Effector memory CD4-positive, alpha-beta T cell (primary cell): Measurements from ENCODE around the gene FBXO34.

ENCODE experiments used
- DNase-seq, 3 donors: peaks; one replicate each; pipeline ENCODE4 v3.0.0-alpha.2; 2020
- H3K27ac ChIP-seq: 2 replicates; pipeline ENCODE4 v1.7.0; 2013; ENCODE audit warnings: mild to moderate bottlenecking, low read length, moderate library complexity; ENCODE audit not compliant: insufficient read depth, poor library complexity, severe bottlenecking
- H3K27me3 ChIP-seq: replicated peaks from 2 replicates; pipeline ENCODE4 v1.7.0; 2013; ENCODE audit warnings: mild to moderate bottlenecking, low read length; ENCODE audit not compliant: insufficient read depth, control insufficient read depth, poor library complexity, severe bottlenecking
- H3K36me3 ChIP-seq: 2 replicates; pipeline ENCODE4 v1.7.0; 2013; ENCODE audit warnings: mild to moderate bottlenecking, low read length, moderate library complexity; ENCODE audit not compliant: control insufficient read depth, insufficient read depth
- H3K4me1 ChIP-seq: 2 replicates; pipeline ENCODE4 v1.7.0; 2013; ENCODE audit warnings: low read length, mild to moderate bottlenecking; ENCODE audit not compliant: control insufficient read depth, insufficient read depth, poor library complexity, severe bottlenecking
- H3K4me3 ChIP-seq: 2 replicates; pipeline ENCODE4 v1.7.0; 2013; ENCODE audit warnings: low read length, low read depth, mild to moderate bottlenecking; ENCODE audit not compliant: insufficient read depth, poor library complexity, severe bottlenecking
- H3K9me3 ChIP-seq: 2 replicates; pipeline ENCODE4 v1.7.0; 2013; ENCODE audit warnings: mild to moderate bottlenecking, low read length, moderate library complexity; ENCODE audit not compliant: control insufficient read depth

Gene FBXO34

GRCh38 chr14:55243813-55244212 lies 27.4 kb upstream of the FBXO34 start:
- no peaks in the 10 kb centered on the region for H3K4me1 ChIP-seq
- no peak for DNase-seq
- H3K27me3 ChIP-seq: no peaks in the 10 kb centered on the region
- H3K9me3 ChIP-seq: no peaks in the 10 kb centered on the region
- no peaks in the 10 kb centered on the region for H3K36me3 ChIP-seq
- no peak overlapping the region for H3K27ac ChIP-seq
- no peak overlapping the region for H3K4me3 ChIP-seq

DNA sequence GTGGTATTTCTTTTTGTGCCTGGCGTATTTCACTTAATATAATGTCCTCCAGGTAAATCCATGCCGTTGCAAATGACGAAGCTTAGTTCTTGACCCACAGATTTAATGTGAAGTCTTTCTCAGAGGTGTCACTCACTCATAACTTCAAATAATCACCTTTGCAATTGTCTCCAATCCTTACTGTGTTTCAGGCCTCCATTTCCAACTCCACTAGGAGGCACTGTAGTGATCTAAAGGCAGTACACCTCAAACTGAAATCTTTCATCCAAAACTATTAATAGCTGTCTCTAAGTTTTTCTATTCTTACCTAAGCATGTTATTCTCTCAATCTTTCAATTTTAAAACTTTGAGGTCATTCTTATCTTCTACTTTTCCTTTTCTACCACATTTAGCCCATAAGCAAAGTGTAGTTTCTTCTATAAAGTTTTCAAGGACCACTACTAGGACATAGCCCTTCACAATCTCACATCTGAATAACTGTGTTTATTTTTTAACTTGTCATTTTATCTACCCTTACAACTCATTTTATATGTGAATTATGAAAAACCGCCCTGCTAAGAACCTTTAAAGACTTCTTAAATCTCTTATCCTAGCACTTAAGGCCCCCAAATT lies 25.5 kb upstream of the FBXO34 start:
- H3K27me3 ChIP-seq: no peaks in the 10 kb centered on the region
- peak in 1 of 3 donors; percentile 9 for DNase-seq
- H3K9me3 ChIP-seq: no peaks in the 10 kb centered on the region
- no peaks in the 10 kb centered on the region for H3K4me1 ChIP-seq
- no peaks in the 10 kb centered on the region for H3K36me3 ChIP-seq
- H3K4me3 ChIP-seq: no peak overlapping the region
- no peak overlapping the region for H3K27ac ChIP-seq

- Histone ChIP-seq H3K27ac (no peak overlapping the region), H3K36me3 (no peaks in the 10 kb centered on the region), H3K4me1 (no peaks in the 10 kb centered on the region), H3K27me3 (no peaks in the 10 kb centered on the region), H3K9me3 (no peaks in the 10 kb centered on the region), H3K4me3 (no peak overlapping the region)
- DNase-seq: no peak
Observed at GRCh38 chr14:55248411-55248810, 22.8 kb upstream of the FBXO34 start.

GRCh38 chr14:55249423-55249822 lies 21.8 kb upstream of the FBXO34 start:
- DNase-seq: no peak
- Histone ChIP-seq H3K27me3 (no peaks in the 10 kb centered on the region), H3K36me3 (no peaks in the 10 kb centered on the region)

DNA sequence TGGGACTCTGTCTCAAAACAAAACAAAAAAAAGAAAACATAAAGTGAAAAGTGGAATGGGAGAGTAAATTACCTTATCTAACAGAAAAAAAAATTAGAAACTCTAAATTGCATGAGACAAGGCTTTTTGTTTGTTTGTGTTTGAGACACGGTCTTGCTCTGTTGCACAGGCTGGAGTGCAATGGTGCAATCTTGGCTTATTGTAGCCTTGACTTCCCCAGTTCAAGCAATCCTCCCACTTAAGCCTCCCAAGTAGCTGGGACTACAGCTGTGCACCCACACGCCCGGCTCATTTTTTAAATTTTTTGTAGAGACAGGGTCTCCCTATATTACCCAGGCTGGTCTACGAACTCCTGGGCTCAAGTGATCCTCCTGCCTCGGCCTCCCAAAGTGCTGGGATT lies 17.9 kb upstream of the FBXO34 start:
- Histone ChIP-seq H3K4me3 (no peak overlapping the region), H3K4me1 (no peaks in the 10 kb centered on the region), H3K9me3 (no peaks in the 10 kb centered on the region), H3K36me3 (no peaks in the 10 kb centered on the region), H3K27me3 (no peaks in the 10 kb centered on the region), H3K27ac (no peak overlapping the region)
- DNase-seq: no peak

More at GRCh38 chr14:55249423-55249822, 21.8 kb upstream of the FBXO34 start:
- no peaks in the 10 kb centered on the region for H3K4me1 ChIP-seq
- no peaks in the 10 kb centered on the region for H3K9me3 ChIP-seq
- H3K4me3 ChIP-seq: no peak overlapping the region
- no peak overlapping the region for H3K27ac ChIP-seq

- H3K27me3 ChIP-seq: no peaks in the 10 kb centered on the region
- H3K4me1 ChIP-seq: no peaks in the 10 kb centered on the region
- no peaks in the 10 kb centered on the region for H3K9me3 ChIP-seq
- H3K36me3 ChIP-seq: no peaks in the 10 kb centered on the region
- H3K27ac ChIP-seq: no peak overlapping the region
- DNase-seq: no peak
- H3K4me3 ChIP-seq: no peak overlapping the region
Observed at GRCh38 chr14:55254581-55254980, 16.6 kb upstream of the FBXO34 start.

DNA sequence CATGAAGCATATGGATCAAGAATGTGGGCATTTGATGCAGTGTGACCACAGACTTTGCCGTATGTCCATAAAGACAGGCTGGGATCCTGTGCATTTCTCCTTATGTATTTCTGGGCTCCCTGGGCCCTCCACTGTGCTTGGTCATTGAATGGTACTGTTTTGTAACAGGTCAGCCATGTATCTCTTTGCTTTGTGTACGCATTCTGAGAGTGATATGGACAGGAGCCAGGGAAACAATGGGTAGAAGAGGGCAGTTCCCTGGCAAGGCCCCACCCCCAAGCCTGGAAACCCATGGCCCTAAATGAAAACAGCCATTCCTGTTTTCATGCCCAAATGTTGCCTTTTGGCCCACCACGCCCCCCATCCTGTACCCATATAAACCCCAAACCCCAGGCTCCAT lies 15.2 kb upstream of the FBXO34 start:
- Histone ChIP-seq H3K4me3 (no peak overlapping the region), H3K27ac (no peak overlapping the region), H3K27me3 (no peaks in the 10 kb centered on the region), H3K36me3 (no peaks in the 10 kb centered on the region), H3K4me1 (no peaks in the 10 kb centered on the region), H3K9me3 (no peaks in the 10 kb centered on the region)
- DNase-seq: no peak

- Histone ChIP-seq H3K4me3 (no peak overlapping the region), H3K9me3 (no peaks in the 10 kb centered on the region), H3K27me3 (no peaks in the 10 kb centered on the region), H3K36me3 (no peaks in the 10 kb centered on the region), H3K27ac (no peak overlapping the region), H3K4me1 (no peaks in the 10 kb centered on the region)
- DNase-seq: no peak
Observed at GRCh38 chr14:55256586-55256985, 14.6 kb upstream of the FBXO34 start.

DNA sequence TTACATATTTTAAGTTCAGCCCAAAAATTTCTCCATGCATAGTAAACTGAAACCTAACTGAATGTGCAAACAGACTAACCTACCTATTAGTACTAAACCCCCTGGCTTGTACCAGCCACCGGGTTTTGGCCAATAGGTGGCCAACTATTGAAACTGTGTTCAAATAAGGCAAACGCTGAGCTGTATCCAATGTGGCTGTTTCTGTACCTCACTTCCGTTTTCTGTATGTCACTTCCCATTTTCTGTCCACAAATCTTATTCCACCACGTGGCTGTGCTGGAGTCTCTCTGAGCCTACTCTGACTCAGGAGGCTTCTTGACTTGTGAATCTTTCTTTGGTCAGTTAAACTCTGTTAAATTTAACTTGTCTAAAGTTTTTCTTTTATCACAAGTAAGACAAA lies 6.0 kb upstream of the FBXO34 start:
- Histone ChIP-seq H3K9me3 (no peaks in the 10 kb centered on the region), H3K36me3 (no peaks in the 10 kb centered on the region), H3K4me3 (no peak overlapping the region), H3K27ac (no peak overlapping the region), H3K4me1 (no peaks in the 10 kb centered on the region), H3K27me3 (no peaks in the 10 kb centered on the region)
- DNase-seq: no peak

DNA sequence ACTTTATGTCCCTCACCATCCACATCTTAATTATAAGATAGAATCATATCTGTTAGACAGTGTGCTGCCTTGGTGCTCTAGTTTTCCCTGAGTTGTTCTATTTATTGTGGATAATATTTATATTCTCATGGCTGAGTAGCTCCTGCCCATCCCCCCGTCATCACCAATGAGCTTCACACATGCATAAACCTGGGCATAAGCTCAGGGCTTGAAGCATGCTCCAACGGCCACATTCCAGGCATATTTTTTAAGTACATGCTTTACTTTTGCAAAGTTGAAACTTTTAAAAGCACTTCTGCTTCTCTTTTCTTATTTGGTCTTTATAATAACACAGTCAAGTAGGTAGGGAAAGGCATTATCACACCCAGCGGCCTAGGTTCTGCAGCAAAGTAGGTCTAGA lies 3.4 kb upstream of the FBXO34 start:
- Histone ChIP-seq H3K36me3 (no peaks in the 10 kb centered on the region), H3K4me3 (no peak overlapping the region), H3K27ac (no peak overlapping the region), H3K27me3 (no peaks in the 10 kb centered on the region), H3K4me1 (peaks cover 4% of the 10 kb centered on the region), H3K9me3 (no peaks in the 10 kb centered on the region)
- DNase-seq: no peak
